Keratinocyte (primary cell): ENCODE results near the gene ENO2. TPM values are rescaled to one million over a fixed set of nuclear protein-coding genes. Genes with fewer than 3 reads are reported as not detected.

ENCODE experiments used
- DNase-seq: peaks from one replicate; pipeline ENCODE4 v3.0.0-alpha.2; 2011; ENCODE audit warnings: low read depth, missing footprints, low spot score
- FAIRE-seq: peaks from 2 replicates; lab custom pipeline; 2011; peaks lifted over from hg19 to GRCh38; lab: Jason Lieb, UNC
- H2AFZ ChIP-seq: 2 replicates; pipeline ENCODE4 v1.6.0; 2012; ENCODE audit warnings: low read length, control low read depth, inconsistent platforms; ENCODE audit not compliant: control insufficient read depth
- H3K27ac ChIP-seq: 2 replicates; pipeline ENCODE4 v1.5.1; 2011; ENCODE audit warnings: low read length; ENCODE audit not compliant: control insufficient read depth, insufficient read depth
- H3K27me3 ChIP-seq: 3 replicates; pipeline ENCODE4 v1.6.0; 2011; ENCODE audit warnings: low read length; ENCODE audit not compliant: control insufficient read depth, insufficient read depth; ENCODE audit errors: extremely low read depth
- H3K36me3 ChIP-seq, 2 experiments: 2 replicates in 1 of 2; 3 replicates in 1 of 2; pipeline ENCODE4 v1.5.1; 2011; ENCODE audit warnings: low read length in 2 of 2, mild to moderate bottlenecking in 1 of 2; ENCODE audit not compliant: control insufficient read depth in 2 of 2, insufficient read depth in 2 of 2; ENCODE audit errors: extremely low read depth in 1 of 2
- H3K4me1 ChIP-seq: 3 replicates; pipeline ENCODE4 v1.5.1; 2011; ENCODE audit warnings: low read length; ENCODE audit not compliant: control insufficient read depth, insufficient read depth; ENCODE audit errors: extremely low read depth
- H3K4me2 ChIP-seq: 3 replicates; pipeline ENCODE4 v1.6.0; 2011; ENCODE audit warnings: low read depth, low read length; ENCODE audit not compliant: control insufficient read depth, insufficient read depth; ENCODE audit errors: extremely low read depth
- H3K4me3 ChIP-seq, 3 experiments: fragments of 200-600 bp in 1 of 3; sonication (generic) in 1 of 3; 2 replicates in 2 of 3; 3 replicates in 1 of 3; pipeline ENCODE4 v1.5.1; 2011 to 2016; ENCODE audit warnings: low read length in 3 of 3, mild to moderate bottlenecking in 3 of 3, control low read depth in 2 of 3, inconsistent platforms in 1 of 3, low read depth in 1 of 3, mixed read lengths in 1 of 3, mixed run types in 1 of 3, moderate library complexity in 1 of 3; ENCODE audit not compliant: control insufficient read depth in 2 of 3, insufficient read depth in 2 of 3; ENCODE audit errors: extremely low read depth in 1 of 3
- H3K79me2 ChIP-seq: 2 replicates; pipeline ENCODE4 v1.6.0; 2012; ENCODE audit warnings: low read length; ENCODE audit not compliant: control insufficient read depth, insufficient read depth
- H3K9ac ChIP-seq: 3 replicates; pipeline ENCODE4 v1.6.0; 2011; ENCODE audit warnings: low read length; ENCODE audit not compliant: control insufficient read depth, insufficient read depth; ENCODE audit errors: extremely low read depth
- H3K9me1 ChIP-seq: 3 replicates; pipeline ENCODE4 v1.6.0; 2011; ENCODE audit warnings: low read length; ENCODE audit not compliant: control insufficient read depth, insufficient read depth; ENCODE audit errors: extremely low read depth
- H3K9me3 ChIP-seq: 2 replicates; pipeline ENCODE4 v1.5.1; 2012; ENCODE audit warnings: low read depth, low read length; ENCODE audit not compliant: control insufficient read depth
- H4K20me1 ChIP-seq: 3 replicates; pipeline ENCODE4 v1.6.0; 2011; ENCODE audit warnings: low read length; ENCODE audit not compliant: control insufficient read depth, insufficient read depth; ENCODE audit errors: extremely low read depth
- EZH2 ChIP-seq: IDR thresholded peaks from one replicate; pipeline ENCODE4 v1.6.1; 2012; ENCODE audit warnings: inconsistent platforms, mild to moderate bottlenecking, low read length, moderate library complexity
- dilution Hi-C: fragments of 300-500 bp; cut with MboI; formaldehyde crosslinking; loops from one replicate; pipeline ENCODE4 v1.7.0; 2020; ENCODE audit warnings: low sequenced_read_pairs; ENCODE audit not compliant: extremely low pct_ligation_motif_present
- polyA plus RNA-seq, 5 experiments: library from polyadenylated mRNA; depleted of rRNA in 3 of 5; stranded (reverse) in 3 of 5; stranded (forward) in 1 of 5; unstranded in 1 of 5; fragments of >200 nt; gene quantifications; 1 replicate in 1 of 5; 2 replicates in 3 of 5; 3 replicates in 1 of 5; pipeline versions ENCODE4 v1.2.1 to v1.2.3, GENCODE V29; 2011 to 2012; ENCODE audit warnings: missing spikeins in 2 of 5, low read depth in 1 of 5, low replicate concordance in 1 of 5
- TF ChIP-seq, protein P1 (sequence below), 3 experiments: IDR thresholded peaks in 1 of 3; conservative IDR thresholded peaks in 1 of 3; optimal IDR thresholded peaks in 1 of 3; 2 replicates in 2 of 3; 3 replicates in 1 of 3; pipeline versions ENCODE3 to v1.5.1; 2011; ENCODE audit warnings: low read length in 3 of 3, mild to moderate bottlenecking in 3 of 3, moderate library complexity in 2 of 3, control low read depth in 1 of 3, inconsistent platforms in 1 of 3; ENCODE audit not compliant: insufficient read depth in 2 of 3; ENCODE audit errors: extremely low read depth in 1 of 3

The ENO2 gene
- polyA plus RNA-seq, 1 donor (not counting 4 experiments of a cell fraction or from before 2014, with no cell fraction given) = 1.7 TPM

DNA sequence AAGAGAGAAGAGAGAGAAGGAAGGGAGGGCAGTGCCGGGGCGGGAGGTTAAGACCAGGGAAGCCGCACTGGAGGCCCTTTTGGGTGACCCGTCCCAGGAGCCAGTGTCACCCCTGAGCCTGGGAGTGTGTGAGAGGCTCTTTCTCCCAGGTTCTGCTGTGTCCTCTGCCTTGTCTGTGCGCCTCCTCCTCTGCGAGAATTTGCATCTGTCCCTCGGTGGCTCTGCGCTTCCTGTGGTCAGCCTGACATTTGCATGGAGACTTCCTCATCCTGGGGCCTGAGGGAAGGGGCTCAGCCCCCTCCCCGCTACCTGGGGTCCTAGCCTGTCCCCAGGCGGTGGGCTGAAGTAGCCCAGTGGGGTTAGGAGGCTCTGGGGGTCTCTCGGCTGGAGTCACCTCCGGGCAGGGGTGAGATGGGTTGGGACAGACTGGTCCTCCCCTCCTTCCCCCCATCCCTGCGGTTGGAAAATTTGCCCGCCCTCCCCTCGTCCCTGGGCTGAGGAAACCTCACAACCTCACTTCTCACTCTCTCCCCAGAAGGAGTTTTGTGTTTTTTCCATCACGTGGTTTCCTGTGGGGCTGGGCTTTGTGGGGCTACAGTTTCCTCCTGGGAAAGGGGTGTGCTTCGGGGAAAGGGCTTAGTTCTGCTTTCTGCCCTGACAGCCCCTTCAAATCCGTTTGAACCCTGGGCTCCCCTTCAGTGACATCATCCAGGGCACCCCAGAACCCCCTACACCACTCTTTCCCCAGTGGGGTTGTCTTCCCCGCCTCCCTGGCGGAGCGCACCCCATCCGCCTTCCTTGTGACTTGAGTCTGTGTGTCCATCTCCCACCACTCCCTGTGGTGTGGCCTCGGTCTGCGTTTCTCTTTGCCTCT, 39.3 kb downstream of the ENO2 start:
- Histone ChIP-seq H3K27ac (no peak overlapping the region), H3K4me1 (peaks cover 9% of the 10 kb centered on the region), H3K4me3 (no peak overlapping the region), H3K79me2 (no peaks in the 10 kb centered on the region), H3K9ac (no peak overlapping the region), H3K9me1 (no peaks in the 10 kb centered on the region), H2AFZ (no peak overlapping the region), H3K4me2 (no peak overlapping the region), H3K36me3 (no peaks in the 10 kb centered on the region), H4K20me1 (no peaks in the 10 kb centered on the region), H3K9me3 (no peaks in the 10 kb centered on the region), H3K27me3 (no peaks in the 10 kb centered on the region)
- dilution Hi-C loops = no loop called here
- TF ChIP-seq, protein P1, sequence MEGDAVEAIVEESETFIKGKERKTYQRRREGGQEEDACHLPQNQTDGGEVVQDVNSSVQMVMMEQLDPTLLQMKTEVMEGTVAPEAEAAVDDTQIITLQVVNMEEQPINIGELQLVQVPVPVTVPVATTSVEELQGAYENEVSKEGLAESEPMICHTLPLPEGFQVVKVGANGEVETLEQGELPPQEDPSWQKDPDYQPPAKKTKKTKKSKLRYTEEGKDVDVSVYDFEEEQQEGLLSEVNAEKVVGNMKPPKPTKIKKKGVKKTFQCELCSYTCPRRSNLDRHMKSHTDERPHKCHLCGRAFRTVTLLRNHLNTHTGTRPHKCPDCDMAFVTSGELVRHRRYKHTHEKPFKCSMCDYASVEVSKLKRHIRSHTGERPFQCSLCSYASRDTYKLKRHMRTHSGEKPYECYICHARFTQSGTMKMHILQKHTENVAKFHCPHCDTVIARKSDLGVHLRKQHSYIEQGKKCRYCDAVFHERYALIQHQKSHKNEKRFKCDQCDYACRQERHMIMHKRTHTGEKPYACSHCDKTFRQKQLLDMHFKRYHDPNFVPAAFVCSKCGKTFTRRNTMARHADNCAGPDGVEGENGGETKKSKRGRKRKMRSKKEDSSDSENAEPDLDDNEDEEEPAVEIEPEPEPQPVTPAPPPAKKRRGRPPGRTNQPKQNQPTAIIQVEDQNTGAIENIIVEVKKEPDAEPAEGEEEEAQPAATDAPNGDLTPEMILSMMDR (optimal IDR thresholded peaks at IDR 0.05 in 1 of 3, IDR thresholded peaks at IDR 0.05 in 1 of 3, conservative IDR thresholded peaks at IDR 0.05 in 1 of 3; ENCODE audit: extremely low read depth in 1 of 3, insufficient read depth in 2 of 3, low read length in 3 of 3) = no peak
- TF ChIP-seq EZH2 = no peak
- no peak for DNase-seq
- no peak for FAIRE-seq

DNA sequence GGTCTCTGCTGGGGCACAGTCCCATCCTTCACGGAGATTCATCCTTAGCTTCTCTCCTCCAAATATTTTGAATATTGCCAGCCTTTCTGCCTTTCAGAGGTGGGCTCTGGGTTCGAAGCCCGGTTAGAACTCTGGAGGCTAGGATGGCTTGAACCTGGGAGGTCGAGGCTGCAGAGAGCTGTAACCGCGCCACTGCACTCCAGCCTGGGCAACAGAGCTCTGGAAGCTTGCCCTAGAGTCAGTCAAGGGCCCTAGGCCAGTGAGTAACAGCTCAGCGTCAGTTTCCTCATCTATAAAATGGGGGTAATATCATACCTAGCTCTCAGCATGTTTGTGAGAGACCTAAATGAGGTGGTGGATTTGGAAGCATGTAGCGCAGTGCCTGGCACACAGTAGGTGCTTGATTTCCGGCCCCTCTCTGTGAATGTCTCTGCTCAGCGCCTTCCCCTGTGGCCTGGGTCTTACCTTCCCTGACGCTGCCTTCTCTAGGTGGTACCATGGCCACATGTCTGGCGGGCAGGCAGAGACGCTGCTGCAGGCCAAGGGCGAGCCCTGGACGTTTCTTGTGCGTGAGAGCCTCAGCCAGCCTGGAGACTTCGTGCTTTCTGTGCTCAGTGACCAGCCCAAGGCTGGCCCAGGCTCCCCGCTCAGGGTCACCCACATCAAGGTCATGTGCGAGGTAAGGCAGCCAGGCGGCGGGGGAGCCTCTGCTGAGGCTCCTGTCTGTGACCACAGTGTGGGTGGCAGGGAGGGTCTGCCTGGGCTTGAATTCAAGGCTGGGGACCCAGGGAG, 40.1 kb downstream of the ENO2 start:
- no peaks in the 10 kb centered on the region for H3K9me1 ChIP-seq
- peaks cover 16% of the 10 kb centered on the region for H3K4me1 ChIP-seq
- H4K20me1 ChIP-seq = no peaks in the 10 kb centered on the region
- TF ChIP-seq, protein P1 (optimal IDR thresholded peaks at IDR 0.05 in 1 of 3, IDR thresholded peaks at IDR 0.05 in 1 of 3, conservative IDR thresholded peaks at IDR 0.05 in 1 of 3; ENCODE audit: extremely low read depth in 1 of 3, insufficient read depth in 2 of 3, low read length in 3 of 3) = no peak
- TF ChIP-seq EZH2 = no peak
- H3K27ac ChIP-seq = no peak overlapping the region
- no peak overlapping the region for H3K9ac ChIP-seq
- H3K36me3 ChIP-seq = no peaks in the 10 kb centered on the region
- no peaks in the 10 kb centered on the region for H3K27me3 ChIP-seq
- H3K4me2 ChIP-seq = no peak overlapping the region
- H2AFZ ChIP-seq = no peak overlapping the region
- no peak for DNase-seq
- no peaks in the 10 kb centered on the region for H3K79me2 ChIP-seq
- dilution Hi-C loops = no loop called here
- H3K9me3 ChIP-seq = no peaks in the 10 kb centered on the region
- H3K4me3 ChIP-seq = no peak overlapping the region
- FAIRE-seq = no peak
